ENCODE results near the gene C12orf42. TPM values are rescaled to one million over a fixed set of nuclear protein-coding genes. Genes with fewer than 3 reads are reported as not detected.

The C12orf42 gene
- total RNA-seq, 2 donors from 2014 or later: not detected

- intact Hi-C loops (cut with DNase I): no loop called here
- H3K4me3 ChIP-seq: no peak overlapping the region
Measured at GRCh38 chr12:103494734-103495468, 867 bp downstream of the C12orf42 start.

GRCh38 chr12:103494051-103494733 is 1.6 kb downstream of the C12orf42 start:
- intact Hi-C loops (cut with DNase I): no loop called here

More at GRCh38 chr12:103494734-103495468, 867 bp downstream of the C12orf42 start:
- peaks cover 14% of the 10 kb centered on the region for H3K27me3 ChIP-seq
- no peak for DNase-seq
- no peaks in the 10 kb centered on the region for H3K4me1 ChIP-seq
- no peaks in the 10 kb centered on the region for H3K36me3 ChIP-seq
- H3K9ac ChIP-seq (ENCODE audit: low read depth in 2 of 2, low read length in 2 of 2): no peak overlapping the region
- TF ChIP-seq CTCF (IDR thresholded peaks at IDR 0.05): no peak
- H3K27ac ChIP-seq: no peak overlapping the region
- H3K9me3 ChIP-seq: no peaks in the 10 kb centered on the region

GRCh38 chr12:103493199-103493598 is 2.6 kb downstream of the C12orf42 start:
- Histone ChIP-seq H3K36me3 (no peaks in the 10 kb centered on the region), H3K27me3 (peaks cover 14% of the 10 kb centered on the region), H3K9ac (ENCODE audit: low read depth in 2 of 2, low read length in 2 of 2) (no peak overlapping the region), H3K9me3 (no peaks in the 10 kb centered on the region), H3K27ac (no peak overlapping the region), H3K4me1 (no peaks in the 10 kb centered on the region), H3K4me3 (no peak overlapping the region)
- no peak for DNase-seq
- no peak for TF ChIP-seq CTCF (IDR thresholded peaks at IDR 0.05)
- intact Hi-C loops (cut with DNase I): no loop called here

More at GRCh38 chr12:103494051-103494733, 1.6 kb downstream of the C12orf42 start:
- TF ChIP-seq CTCF (IDR thresholded peaks at IDR 0.05): no peak
- H3K9ac ChIP-seq (ENCODE audit: low read depth in 2 of 2, low read length in 2 of 2): no peak overlapping the region
- H3K9me3 ChIP-seq: no peaks in the 10 kb centered on the region
- no peaks in the 10 kb centered on the region for H3K4me1 ChIP-seq
- peaks cover 14% of the 10 kb centered on the region for H3K27me3 ChIP-seq
- no peak for DNase-seq
- H3K4me3 ChIP-seq: no peak overlapping the region
- no peaks in the 10 kb centered on the region for H3K36me3 ChIP-seq
- no peak overlapping the region for H3K27ac ChIP-seq

- DNase-seq: no peak
- TF ChIP-seq CTCF (IDR thresholded peaks at IDR 0.05): no peak
- H3K36me3 ChIP-seq: no peaks in the 10 kb centered on the region
Measured at GRCh38 chr12:103482365-103482764, 13.4 kb downstream of the C12orf42 start.

GRCh38 chr12:103475073-103475472 is 20.7 kb downstream of the C12orf42 start:
- Histone ChIP-seq H3K9ac (ENCODE audit: low read depth in 2 of 2, low read length in 2 of 2) (no peak overlapping the region), H3K36me3 (no peaks in the 10 kb centered on the region), H3K4me3 (no peak overlapping the region), H3K4me1 (no peaks in the 10 kb centered on the region), H3K27ac (no peak overlapping the region), H3K9me3 (peaks cover 4% of the 10 kb centered on the region), H3K27me3 (no peaks in the 10 kb centered on the region)
- DNase-seq: no peak
- no peak for TF ChIP-seq CTCF (IDR thresholded peaks at IDR 0.05)
- intact Hi-C loops (cut with DNase I): no loop called here

More at GRCh38 chr12:103482365-103482764, 13.4 kb downstream of the C12orf42 start:
- intact Hi-C loops (cut with DNase I): no loop called here
- Histone ChIP-seq H3K9ac (ENCODE audit: low read depth in 2 of 2, low read length in 2 of 2) (no peak overlapping the region), H3K27ac (no peak overlapping the region), H3K4me3 (no peak overlapping the region), H3K27me3 (no peaks in the 10 kb centered on the region), H3K4me1 (no peaks in the 10 kb centered on the region), H3K9me3 (peaks cover 2% of the 10 kb centered on the region)
